Upper lobe of left lung (tissue), 6 donors: ENCODE data around the gene METTL23. TPM values are rescaled to one million over a fixed set of nuclear protein-coding genes. Genes with fewer than 3 reads are reported as not detected.

Source experiments
- ATAC-seq, 2 donors: fragments of 200-7000 bp; cut with Tn5 transposase; one replicate each; pipeline ENCODE4 v1.9.1; 2022; ENCODE audit warnings: mild to moderate bottlenecking in 2 of 2, moderate library complexity in 2 of 2; ENCODE audit not compliant: low FRiP score in 2 of 2
- DNase-seq, 2 donors: peaks; one replicate each; pipeline ENCODE4 v3.0.0-alpha.2; 2019 to 2020
- H3K27ac ChIP-seq, 4 donors: fragments of 200-600 bp; sonication (generic); one replicate each; pipeline ENCODE4 v1.5.1; 2016 to 2019
- H3K27me3 ChIP-seq, 4 donors: fragments of 200-600 bp; sonication (generic); one replicate each; pipeline ENCODE4 v1.5.1; 2017 to 2019
- H3K36me3 ChIP-seq, 4 donors: fragments of 200-600 bp; sonication (generic); one replicate each; pipeline ENCODE4 v1.5.1; 2016 to 2019
- H3K4me1 ChIP-seq, 4 donors: fragments of 200-600 bp; sonication (generic); one replicate each; pipeline ENCODE4 v1.5.1; 2018 to 2019
- H3K4me3 ChIP-seq, 4 donors: fragments of 200-600 bp; sonication (generic); one replicate each; pipeline ENCODE4 v1.5.1; 2017 to 2019; ENCODE audit warnings: mild to moderate bottlenecking in 2 of 4, moderate library complexity in 1 of 4
- H3K9me3 ChIP-seq, 4 donors: fragments of 200-600 bp; sonication (generic); one replicate each; pipeline ENCODE4 v1.5.1; 2018 to 2019
- CTCF ChIP-seq, 6 experiments: fragments of 450-650 bp in 4 of 6; fragments of 200-600 bp in 2 of 6; sonication (generic) in 2 of 6; IDR thresholded peaks; one replicate each; pipeline ENCODE4 v1.5.1; 2016 to 2019; ENCODE audit warnings: antibody characterized with exemption in 6 of 6
- EP300 ChIP-seq, 4 donors: sonication (generic); formaldehyde crosslinking; IDR thresholded peaks; one replicate each; pipeline ENCODE4 v1.5.1; 2017; ENCODE audit warnings: antibody characterized with exemption in 4 of 4, control low read depth in 2 of 4
- POLR2A ChIP-seq, 4 donors: fragments of 450-650 bp; IDR thresholded peaks; one replicate each; pipeline ENCODE4 v1.5.1; 2016 to 2017; ENCODE audit warnings: antibody characterized with exemption in 4 of 4, mild to moderate bottlenecking in 2 of 4
- POLR2AphosphoS5 ChIP-seq, 2 donors: sonication (generic); formaldehyde crosslinking; IDR thresholded peaks; one replicate each; pipeline ENCODE4 v1.5.1; 2017; ENCODE audit warnings: antibody characterized with exemption in 2 of 2
- WGBS, 2 donors: methylation state at CpG; one replicate each; pipeline ENCODE4 v1.1.5; 2017 to 2018; 5-methylcytosine and 5-hydroxymethylcytosine counted together
- total RNA-seq, 6 donors: library from RNA; depleted of rRNA in 4 of 6; stranded (reverse); fragments of >200 nt in 4 of 6; gene quantifications; one replicate each; pipeline versions ENCODE4 v1.1.0 to v1.2.1, GENCODE V29; 2016 to 2021
- donor health status: DM: no; HTN: no; CAD: no; lungs with moderate emphysema.
- donor health status: DM: no; HTN: yes; CAD: no; lungs with severe emphysema.

Gene METTL23
- total RNA-seq, 6 donors from 2014 or later = 13.6 to 38.9 (median 28.3) TPM

- no peak for TF ChIP-seq EP300 (IDR thresholded peaks at IDR 0.05)
- no peak for TF ChIP-seq CTCF (IDR thresholded peaks at IDR 0.05)
- no peak for TF ChIP-seq POLR2AphosphoS5 (IDR thresholded peaks at IDR 0.05)
- no peak for TF ChIP-seq POLR2A (IDR thresholded peaks at IDR 0.05)
- no peak overlapping the region for H3K4me3 ChIP-seq
- no peaks in the 10 kb centered on the region for H3K27me3 ChIP-seq
- H3K27ac ChIP-seq = peak overlapping the region in 2 of 4 donors; percentile 2 to 98
- DNase-seq (no peak), ATAC-seq (no peak)
- no peaks in the 10 kb centered on the region for H3K9me3 ChIP-seq
- 63 to 75% methylated on average over 3 of the region's 3 CpGs for WGBS, 2 donors
- peaks cover 46 to 68% (median 61%) of the 10 kb centered on the region in 4 donors for H3K4me1 ChIP-seq
- H3K36me3 ChIP-seq = peaks cover 13 to 65% (median 42%) of the 10 kb centered on the region in 4 donors
These were observed 6.3 kb downstream of the METTL23 start for GRCh38 chr17:76732734-76733617.

- 62 to 63% methylated on average over 1 of the region's 1 CpG for WGBS, 2 donors
- DNase-seq (no peak), ATAC-seq (no peak)
- H3K36me3 ChIP-seq = peaks cover 13 to 65% (median 42%) of the 10 kb centered on the region in 4 donors
- peaks cover 46 to 67% (median 57%) of the 10 kb centered on the region in 4 donors for H3K4me1 ChIP-seq
- peak overlapping the region in 2 of 4 donors; percentile 98 to 100 for H3K27ac ChIP-seq
- H3K27me3 ChIP-seq = no peaks in the 10 kb centered on the region
- H3K4me3 ChIP-seq = peak overlapping the region in 1 of 4 donors; percentile 74
- TF ChIP-seq CTCF (IDR thresholded peaks at IDR 0.05) = no peak
- H3K9me3 ChIP-seq = no peaks in the 10 kb centered on the region
These were observed 6.9 kb downstream of the METTL23 start for GRCh38 chr17:76733618-76733957.

- peak overlapping the region in 3 of 4 donors; percentile 69 to 98 (median 74) for H3K4me3 ChIP-seq
- no peaks in the 10 kb centered on the region for H3K27me3 ChIP-seq
- H3K9me3 ChIP-seq = no peaks in the 10 kb centered on the region
- peaks cover 53 to 67% (median 58%) of the 10 kb centered on the region in 4 donors for H3K4me1 ChIP-seq
- peaks cover 13 to 65% (median 42%) of the 10 kb centered on the region in 4 donors for H3K36me3 ChIP-seq
- peak in 1 of 2 donors; percentile 55 for DNase-seq
- TF ChIP-seq POLR2A (IDR thresholded peaks at IDR 0.05) (no peak), POLR2AphosphoS5 (IDR thresholded peaks at IDR 0.05) (peak in 1 of 2 donors; percentile 14)
- ATAC-seq = no peak
- H3K27ac ChIP-seq = peak overlapping the region in 3 of 4 donors; percentile 96 to 100 (median 98)
- WGBS, 2 donors = 16% methylated on average over 8 of the region's 8 CpGs
These were observed 7.6 kb downstream of the METTL23 start for GRCh38 chr17:76734080-76734840.

- WGBS, 2 donors = 7% methylated on average over 5 of the region's 5 CpGs
- peak overlapping the region; percentile 69 to 100 (median 86) for H3K4me3 ChIP-seq
- no peaks in the 10 kb centered on the region for H3K27me3 ChIP-seq
- no peak for ATAC-seq
- peaks cover 13 to 59% (median 42%) of the 10 kb centered on the region in 4 donors for H3K36me3 ChIP-seq
- no peaks in the 10 kb centered on the region for H3K9me3 ChIP-seq
- H3K27ac ChIP-seq = peak overlapping the region in 3 of 4 donors; percentile 96 to 100 (median 98)
- H3K4me1 ChIP-seq = peaks cover 59 to 66% (median 61%) of the 10 kb centered on the region in 4 donors
- TF ChIP-seq POLR2A (IDR thresholded peaks at IDR 0.05) (no peak), POLR2AphosphoS5 (IDR thresholded peaks at IDR 0.05) (no peak), EP300 (IDR thresholded peaks at IDR 0.05) (no peak), CTCF (IDR thresholded peaks at IDR 0.05) (no peak)
- DNase-seq = no peak
These were observed 8.4 kb downstream of the METTL23 start for GRCh38 chr17:76735006-76735405.
